DMS153 treated with DMSO at 0.1 percent for 48 hours (cell line): ENCODE measurements around the gene STMND1.
"Not testable (repeated sequence)": the region's sequence is repeated elsewhere in the genome, so short reads cannot be mapped to it uniquely, and the experiment has no call there.

Source experiments
- DNase-seq: peaks from one replicate; lab custom pipeline; 2025; ENCODE audit not compliant: unreplicated experiment; lab: John Stamatoyannopoulos, UW

Gene STMND1

GRCh38 chr6:17101422-17102257 is at the start of gene STMND1:
STMND1 (plus strand) TSS chr6:17102050; CDS start chr6:17102258, 208 bp downstream.
- no peak for DNase-seq

GRCh38 chr6:17054647-17055046 is 47.2 kb upstream of the STMND1 start:
- DNase-seq: no peak

GRCh38 chr6:17057322-17057721 is 44.5 kb upstream of the STMND1 start:
- no peak for DNase-seq

GRCh38 chr6:17058550-17058949 is 43.3 kb upstream of the STMND1 start:
- DNase-seq: no peak

DNA sequence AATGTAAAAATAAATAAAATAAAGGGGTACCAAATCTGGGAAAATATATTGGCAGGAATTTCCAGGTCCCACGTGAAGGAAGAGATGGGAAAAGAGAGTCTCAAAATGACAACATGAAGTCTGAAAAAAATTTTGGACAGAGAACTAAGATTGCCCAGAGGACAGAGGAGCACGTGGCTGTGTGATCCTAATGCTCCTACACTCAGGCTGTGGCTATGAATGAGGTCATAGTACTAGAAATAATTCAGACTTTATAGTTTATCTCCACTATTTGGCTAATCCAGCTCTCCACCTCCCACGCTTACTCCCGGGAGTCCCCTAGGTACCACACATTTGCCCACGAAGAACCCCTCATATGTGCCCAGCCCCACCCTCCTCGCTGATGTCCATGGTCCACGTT is 42.8 kb upstream of the STMND1 start:
- DNase-seq: no peak

- no peak for DNase-seq
Observed at GRCh38 chr6:17059850-17060249, 42.0 kb upstream of the STMND1 start.

DNA sequence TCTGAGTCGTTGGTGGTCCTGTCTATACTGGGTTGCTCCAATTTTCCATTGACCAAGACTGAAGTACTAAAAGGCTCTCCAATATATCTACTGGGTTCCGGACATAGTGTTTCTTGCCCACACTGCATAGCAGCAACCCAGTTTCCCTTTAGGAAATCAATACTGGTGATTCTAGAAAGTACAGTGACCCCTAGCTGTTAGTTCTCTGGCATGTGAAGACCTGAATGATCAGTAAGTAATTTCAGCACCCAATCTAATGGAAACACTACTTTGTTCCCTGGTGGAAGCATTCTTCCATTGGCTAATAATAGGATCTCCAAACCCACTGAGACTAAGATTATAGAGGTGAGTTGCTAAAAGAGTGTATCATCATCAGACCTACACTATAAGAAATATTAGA is 40.8 kb upstream of the STMND1 start:
- DNase-seq: no peak

- no peak for DNase-seq
Observed at GRCh38 chr6:17062871-17063440, 38.9 kb upstream of the STMND1 start.

DNA sequence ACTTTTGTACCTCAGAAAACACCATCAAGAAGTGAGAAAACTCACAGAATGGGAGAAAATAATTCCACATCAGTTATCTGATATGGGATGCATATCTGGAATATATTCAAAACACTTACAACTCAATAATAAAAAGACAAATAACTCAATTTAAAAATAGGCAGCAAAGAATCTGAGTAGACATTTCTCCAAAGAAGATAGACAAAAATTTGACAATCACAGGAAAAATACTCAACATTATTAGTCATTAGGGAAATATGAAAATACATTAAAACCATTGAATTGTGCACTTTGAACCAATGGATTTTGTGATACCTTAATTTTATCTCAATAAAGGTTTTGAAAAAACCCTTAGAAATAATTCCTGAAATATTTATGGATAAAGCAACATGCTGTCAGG is 36.9 kb upstream of the STMND1 start:
- DNase-seq: no peak

DNA sequence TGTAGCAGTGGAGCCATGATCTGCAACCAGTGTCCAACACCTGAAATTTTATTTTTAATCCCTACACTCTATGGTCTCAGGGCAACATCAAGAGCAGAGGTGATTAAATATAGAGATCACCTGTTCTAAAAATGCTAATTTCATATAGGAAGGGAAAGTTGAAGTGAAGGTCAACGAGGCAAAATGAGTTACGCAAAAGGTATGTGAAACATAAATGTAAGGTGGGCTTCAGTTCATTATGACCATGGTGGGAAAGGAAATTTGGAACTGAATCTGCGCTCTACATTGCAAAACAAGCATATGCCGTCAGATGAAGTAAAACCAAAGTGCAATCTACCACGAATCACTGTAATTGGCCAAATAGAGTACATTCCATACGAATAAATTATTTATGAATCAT is 35.2 kb upstream of the STMND1 start:
- DNase-seq: no peak

GRCh38 chr6:17068972-17069371 is 32.9 kb upstream of the STMND1 start:
- DNase-seq: not testable (repeated sequence)

GRCh38 chr6:17070400-17070799 is 31.4 kb upstream of the STMND1 start:
- DNase-seq: not testable (repeated sequence)

DNA sequence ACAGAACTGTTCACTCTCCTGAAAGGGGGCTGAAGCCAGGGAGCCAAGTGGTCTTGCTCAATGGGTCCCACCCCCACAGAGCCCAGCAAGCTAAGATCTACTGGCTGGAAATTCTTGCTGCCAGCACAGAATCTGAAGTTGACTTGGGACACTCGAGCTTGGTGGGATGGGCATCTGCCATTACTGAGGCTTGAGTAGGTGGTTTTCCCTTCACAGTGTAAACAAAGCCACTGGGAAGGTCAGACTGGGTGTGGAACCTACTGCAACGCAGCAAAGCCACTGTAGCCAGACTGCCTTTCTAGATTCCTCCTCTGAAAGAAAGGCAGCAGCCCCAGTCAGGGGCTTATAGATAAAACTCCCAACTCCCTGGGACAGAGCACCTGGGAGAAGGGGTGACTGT is 28.3 kb upstream of the STMND1 start:
- DNase-seq: not testable (repeated sequence)

GRCh38 chr6:17081273-17081672 is 20.6 kb upstream of the STMND1 start:
- DNase-seq: no peak

DNA sequence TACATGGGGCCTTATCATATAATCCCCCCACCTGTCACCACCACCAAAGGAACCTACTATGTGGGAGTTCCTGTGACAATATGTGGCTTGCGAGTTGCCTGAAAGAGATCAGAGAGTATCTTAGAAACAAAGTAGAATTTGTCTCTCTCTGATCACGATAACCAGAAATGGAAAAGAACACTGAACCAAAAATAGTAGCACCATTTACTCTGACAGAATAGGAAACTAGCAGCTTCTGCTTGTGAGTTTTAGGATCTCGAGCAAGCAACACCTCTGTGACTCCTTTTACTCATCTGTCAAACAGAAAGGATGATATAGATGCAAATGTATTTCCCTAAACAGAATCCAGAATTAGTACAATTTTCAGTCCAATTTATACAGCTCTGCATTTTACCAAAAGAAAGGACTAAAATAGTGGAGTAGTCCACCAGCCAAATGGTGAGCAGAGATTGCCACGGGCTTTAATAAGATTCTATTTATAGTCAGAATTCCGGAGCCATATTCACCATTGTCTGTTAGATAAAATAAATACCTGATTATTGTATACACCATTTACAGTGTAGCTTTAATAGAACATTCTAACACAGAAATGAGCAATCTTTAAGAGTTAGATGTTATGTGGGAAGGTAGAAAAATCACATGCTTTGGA is 19.9 kb upstream of the STMND1 start:
- DNase-seq: no peak

DNA sequence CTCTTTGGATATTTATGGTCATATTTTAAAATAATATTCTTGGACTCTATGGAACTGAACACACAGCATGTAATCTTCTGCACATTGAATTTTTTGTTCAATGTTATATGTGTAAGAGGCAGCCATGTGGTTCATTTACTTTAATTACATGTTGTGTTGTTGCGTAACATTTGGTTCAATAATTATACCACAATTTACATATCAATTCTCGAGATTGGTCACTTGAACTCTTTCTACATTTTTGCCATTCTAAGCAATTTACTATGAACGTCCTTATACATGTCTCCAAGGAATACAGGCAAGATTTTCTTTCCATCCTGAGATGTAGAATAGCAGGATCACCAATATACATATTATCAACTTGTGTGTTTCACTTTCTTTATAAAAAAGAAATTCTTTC is 18.5 kb upstream of the STMND1 start:
- DNase-seq: no peak

DNA sequence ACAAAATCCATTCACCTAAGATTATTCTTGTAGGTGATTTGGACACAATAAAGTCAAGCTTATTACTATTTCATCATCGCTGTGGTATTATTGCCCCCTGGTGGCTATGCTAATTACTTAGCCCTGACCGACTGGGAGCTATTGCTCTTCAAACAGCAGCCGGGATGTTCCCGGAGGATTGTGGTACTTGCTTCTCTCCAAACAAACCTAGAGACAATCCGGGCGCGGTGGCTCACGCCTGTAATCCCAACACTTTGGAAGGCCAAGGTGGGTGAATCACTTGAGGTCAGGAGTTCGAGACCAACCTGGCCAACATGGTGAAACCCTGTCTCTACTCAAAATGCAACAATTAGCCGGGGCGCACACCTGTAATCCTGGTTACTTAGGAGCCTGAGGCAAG is 15.4 kb upstream of the STMND1 start:
- DNase-seq: no peak

DNA sequence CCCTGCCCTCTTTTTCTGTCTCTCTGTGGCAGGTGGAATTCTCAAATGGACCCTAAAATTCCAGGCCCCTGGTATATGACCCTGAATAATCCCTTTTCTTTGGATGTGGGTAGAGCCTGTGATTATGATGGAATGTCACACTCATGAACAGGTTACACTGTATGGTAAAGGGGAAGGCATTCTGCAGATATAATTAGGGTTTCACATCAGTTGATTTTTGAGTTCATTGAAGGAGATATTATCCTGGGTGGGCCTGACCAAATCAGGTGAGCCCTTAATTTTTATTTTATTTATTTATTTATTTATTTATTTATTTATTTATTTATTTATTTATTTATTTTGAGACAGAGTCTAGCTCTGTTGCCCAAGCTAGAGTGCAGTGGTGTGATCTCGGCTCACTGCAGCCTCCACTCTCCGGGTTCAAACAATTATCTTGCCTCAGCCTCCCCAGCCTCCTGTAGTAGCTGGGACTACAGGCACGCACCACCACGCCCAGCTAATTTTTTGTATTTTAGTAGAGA is 13.7 kb upstream of the STMND1 start:
- no peak for DNase-seq

DNA sequence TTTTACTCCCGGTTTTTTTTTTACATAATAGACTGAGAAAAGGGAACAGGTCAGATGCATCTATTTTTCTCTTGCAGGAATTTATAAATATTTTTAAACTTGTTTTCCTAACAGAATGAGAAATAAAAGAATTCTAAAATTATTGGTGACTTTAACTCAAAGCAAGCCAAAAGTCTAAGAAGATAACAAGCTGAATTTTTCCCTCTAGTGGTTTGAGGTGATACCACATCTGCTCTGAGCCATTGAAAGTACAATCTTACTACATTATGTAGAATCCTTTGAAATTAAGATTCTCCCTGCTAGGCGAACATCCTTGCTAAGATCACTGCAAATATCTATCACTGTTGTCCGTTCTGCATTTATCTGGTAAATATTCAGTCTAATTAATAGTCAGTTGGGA is 10.7 kb upstream of the STMND1 start:
- DNase-seq: no peak

DNA sequence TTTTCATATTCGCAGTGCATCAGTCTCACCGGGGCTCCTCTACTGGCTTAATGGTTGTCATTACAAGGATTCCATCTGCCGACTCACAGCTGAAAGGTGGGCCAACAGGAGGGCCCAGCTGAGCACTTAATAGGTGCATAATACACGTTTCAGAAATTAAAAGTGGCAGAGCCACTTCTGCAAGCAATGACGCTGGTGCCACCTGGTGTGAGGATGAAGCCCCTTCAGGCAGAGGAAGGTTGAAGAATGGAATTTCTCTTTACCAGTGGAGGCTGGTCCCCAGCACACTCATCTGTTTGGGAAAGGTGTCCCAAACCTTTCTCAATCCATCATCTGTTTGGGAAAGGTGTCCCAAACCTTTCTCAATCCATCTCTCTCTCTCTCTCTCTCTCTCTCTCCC is 8.2 kb upstream of the STMND1 start:
- no peak for DNase-seq

GRCh38 chr6:17096096-17096495 is 5.8 kb upstream of the STMND1 start:
- DNase-seq: no peak

DNA sequence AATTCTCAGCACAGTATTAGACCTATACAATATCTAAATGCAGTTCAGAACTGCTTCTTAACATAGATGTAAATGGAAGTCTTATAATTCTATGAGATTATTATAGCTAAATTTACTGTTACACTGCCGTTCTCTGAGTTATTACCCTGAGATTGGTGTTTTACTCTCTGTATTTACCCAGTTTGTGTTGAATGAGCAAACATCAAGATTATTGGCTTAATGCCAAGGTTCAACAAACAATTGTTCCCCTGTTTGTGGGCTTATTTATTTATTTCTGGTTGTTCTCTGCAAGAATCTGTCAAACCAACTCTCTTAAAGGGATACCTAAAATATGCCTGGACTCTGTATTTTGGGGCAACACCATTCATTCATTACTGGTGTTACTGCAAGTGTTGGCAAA is 5.2 kb upstream of the STMND1 start:
- no peak for DNase-seq
